Left renal cortex interstitium (tissue), 4 donors: ENCODE measurements around the gene RNF144A. TPM values are rescaled to one million over a fixed set of nuclear protein-coding genes. Genes with fewer than 3 reads are reported as not detected.

Source experiments
- DNase-seq, 4 donors: peaks; one replicate each; pipeline ENCODE4 v3.0.0-alpha.2; 2013; ENCODE audit warnings: low read depth in 4 of 4, low spot score in 2 of 4, missing footprints in 1 of 4
- polyA plus RNA-seq, 4 donors: library from polyadenylated mRNA; unstranded; fragments of 120-200 nt; gene quantifications; one replicate each; pipeline ENCODE4 v1.2.1, GENCODE V29; 2013; ENCODE audit not compliant: insufficient read length in 4 of 4

RNF144A gene
- polyA plus RNA-seq, 4 donors: 56.4 to 65.6 (median 61.1) TPM

- no peak for DNase-seq
Measured at GRCh38 chr2:6906165-6906741, 11.0 kb upstream of the RNF144A start.

- no peak for DNase-seq
Measured at GRCh38 chr2:6908291-6908690, 8.9 kb upstream of the RNF144A start.

GRCh38 chr2:6909431-6910385, 7.5 kb upstream of the RNF144A start:
- no peak for DNase-seq

- DNase-seq: no peak
Measured at GRCh38 chr2:6911721-6912120, 5.5 kb upstream of the RNF144A start.

- DNase-seq: no peak
Measured at GRCh38 chr2:6913415-6914157, 3.6 kb upstream of the RNF144A start.

GRCh38 chr2:6914828-6915227, 2.4 kb upstream of the RNF144A start:
- DNase-seq: no peak

- no peak for DNase-seq
Measured at GRCh38 chr2:6915399-6915798, 1.8 kb upstream of the RNF144A start.

- no peak for DNase-seq
Measured at GRCh38 chr2:6916224-6916623, 988 bp upstream of the RNF144A start.

- DNase-seq: no peak
Measured at GRCh38 chr2:6916736-6917070, 509 bp upstream of the RNF144A start.

GRCh38 chr2:6917761-6918421, 679 bp downstream of the RNF144A start:
- no peak for DNase-seq

GRCh38 chr2:6919901-6920742, 2.9 kb downstream of the RNF144A start:
- no peak for DNase-seq

- DNase-seq: no peak
Measured at GRCh38 chr2:6920743-6921064, 3.5 kb downstream of the RNF144A start.

GRCh38 chr2:6921321-6921922, 4.2 kb downstream of the RNF144A start:
- no peak for DNase-seq

- DNase-seq: no peak
Measured at GRCh38 chr2:6922201-6922656, 5.0 kb downstream of the RNF144A start.

- DNase-seq: no peak
Measured at GRCh38 chr2:6923319-6923718, 6.1 kb downstream of the RNF144A start.

GRCh38 chr2:6924101-6924923, 7.1 kb downstream of the RNF144A start:
- DNase-seq: no peak

- no peak for DNase-seq
Measured at GRCh38 chr2:6924924-6925409, 7.8 kb downstream of the RNF144A start.

- no peak for DNase-seq
Measured at GRCh38 chr2:6926071-6926732, 9.0 kb downstream of the RNF144A start.
